Glutamatergic neuron (in vitro differentiated cells): ENCODE results near the gene FAM229A. TPM values are rescaled to one million over a fixed set of nuclear protein-coding genes. Genes with fewer than 3 reads are reported as not detected.

Experiments
- DNase-seq: peaks from one replicate; pipeline ENCODE4 v3.0.0; 2022
- H3K27ac Mint-ChIP-seq: one replicate; pipeline ENCODE4 v1.8.0; 2020; ENCODE audit warnings: mild to moderate bottlenecking, mixed read lengths, inconsistent platforms; ENCODE audit not compliant: unreplicated experiment
- H3K27me3 Mint-ChIP-seq: one replicate; pipeline ENCODE4 v1.8.0; 2020; ENCODE audit warnings: mild to moderate bottlenecking, moderate library complexity, mixed read lengths, inconsistent platforms; ENCODE audit not compliant: unreplicated experiment
- H3K36me3 Mint-ChIP-seq: one replicate; pipeline ENCODE4 v1.8.0; 2020; ENCODE audit warnings: mild to moderate bottlenecking, mixed read lengths, inconsistent platforms; ENCODE audit not compliant: unreplicated experiment
- H3K4me1 Mint-ChIP-seq: one replicate; pipeline ENCODE4 v1.8.0; 2020; ENCODE audit warnings: mild to moderate bottlenecking, low read depth, mixed read lengths, inconsistent platforms; ENCODE audit not compliant: unreplicated experiment
- H3K4me3 Mint-ChIP-seq: one replicate; pipeline ENCODE4 v1.8.0; 2020; ENCODE audit warnings: mild to moderate bottlenecking, mixed read lengths, inconsistent platforms; ENCODE audit not compliant: unreplicated experiment
- H3K9me3 Mint-ChIP-seq: one replicate; pipeline ENCODE4 v1.8.0; 2020; ENCODE audit warnings: mild to moderate bottlenecking, moderate library complexity, mixed read lengths, inconsistent platforms; ENCODE audit not compliant: unreplicated experiment
- total RNA-seq: library from RNA; stranded (reverse); fragmentation: NEBNext Ultra II Directional; extraction: Animal tissue kit (Norgen Biotek cat#: 25700); gene quantifications from one replicate; pipeline ENCODE4 v1.2.1, GENCODE V29; 2021; ENCODE audit not compliant: unreplicated experiment
- TF ChIP-seq, protein P1 (sequence below): fragments of 200-600 bp; sonication (generic); IDR thresholded peaks from one replicate; pipeline ENCODE4 v1.5.0; 2021; ENCODE audit not compliant: partially characterized antibody, unreplicated experiment

FAM229A gene
- total RNA-seq, 1 donor from 2014 or later = 21.8 TPM

DNA sequence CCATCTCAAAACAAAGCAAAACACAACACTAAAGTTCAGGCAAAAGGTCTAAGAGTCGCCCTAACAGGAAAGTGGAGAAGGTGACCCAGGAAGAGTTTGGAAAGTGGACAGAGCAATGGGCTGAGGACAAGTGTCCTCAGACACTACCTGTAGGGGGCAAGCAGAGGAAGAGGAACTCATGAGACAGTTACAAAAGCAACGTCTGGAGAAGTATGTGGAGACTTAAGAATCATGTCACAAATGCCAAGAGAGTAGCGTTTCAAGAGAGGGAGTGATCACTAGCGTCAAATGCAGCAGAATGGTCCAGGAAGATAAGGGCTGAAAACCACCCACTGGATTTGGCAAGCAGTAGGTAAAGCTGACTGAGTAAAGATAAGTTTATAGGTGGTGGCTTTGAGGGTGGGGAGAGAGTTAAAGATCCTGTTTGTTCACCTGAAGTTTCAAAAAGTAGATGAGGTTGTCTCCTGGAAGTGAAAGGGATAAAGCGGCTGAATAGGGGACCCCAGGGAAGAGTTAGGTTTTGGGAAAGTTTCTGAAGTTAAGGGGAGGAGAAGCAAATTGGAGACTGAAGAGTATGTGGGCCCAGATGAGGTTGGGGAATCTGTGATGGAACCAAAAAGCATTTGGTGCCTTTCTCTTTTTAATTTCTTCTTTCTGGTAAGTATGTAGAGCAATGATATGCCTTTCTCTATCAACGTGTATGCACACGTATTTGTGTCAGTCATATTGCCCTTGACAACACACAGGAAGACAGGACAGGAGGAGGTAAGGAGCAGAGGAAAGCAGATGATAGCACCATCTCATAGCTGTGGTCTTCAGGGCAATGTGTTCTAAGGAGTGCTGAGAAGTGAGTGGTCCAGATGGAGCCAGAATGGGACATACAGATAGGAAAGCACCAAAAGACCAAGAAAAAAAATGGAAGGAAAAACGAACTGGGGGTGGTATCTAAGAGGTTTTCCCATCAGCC lies 28.9 kb upstream of the FAM229A start:
- H3K4me3 Mint-ChIP-seq = no peak overlapping the region
- H3K4me1 Mint-ChIP-seq = peaks cover 10% of the 10 kb centered on the region
- no peak for DNase-seq
- H3K36me3 Mint-ChIP-seq = no peaks in the 10 kb centered on the region
- no peak overlapping the region for H3K27ac Mint-ChIP-seq
- H3K9me3 Mint-ChIP-seq = peaks cover 16% of the 10 kb centered on the region
- TF ChIP-seq, protein P1, sequence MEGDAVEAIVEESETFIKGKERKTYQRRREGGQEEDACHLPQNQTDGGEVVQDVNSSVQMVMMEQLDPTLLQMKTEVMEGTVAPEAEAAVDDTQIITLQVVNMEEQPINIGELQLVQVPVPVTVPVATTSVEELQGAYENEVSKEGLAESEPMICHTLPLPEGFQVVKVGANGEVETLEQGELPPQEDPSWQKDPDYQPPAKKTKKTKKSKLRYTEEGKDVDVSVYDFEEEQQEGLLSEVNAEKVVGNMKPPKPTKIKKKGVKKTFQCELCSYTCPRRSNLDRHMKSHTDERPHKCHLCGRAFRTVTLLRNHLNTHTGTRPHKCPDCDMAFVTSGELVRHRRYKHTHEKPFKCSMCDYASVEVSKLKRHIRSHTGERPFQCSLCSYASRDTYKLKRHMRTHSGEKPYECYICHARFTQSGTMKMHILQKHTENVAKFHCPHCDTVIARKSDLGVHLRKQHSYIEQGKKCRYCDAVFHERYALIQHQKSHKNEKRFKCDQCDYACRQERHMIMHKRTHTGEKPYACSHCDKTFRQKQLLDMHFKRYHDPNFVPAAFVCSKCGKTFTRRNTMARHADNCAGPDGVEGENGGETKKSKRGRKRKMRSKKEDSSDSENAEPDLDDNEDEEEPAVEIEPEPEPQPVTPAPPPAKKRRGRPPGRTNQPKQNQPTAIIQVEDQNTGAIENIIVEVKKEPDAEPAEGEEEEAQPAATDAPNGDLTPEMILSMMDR = no peak
- peaks cover 10% of the 10 kb centered on the region for H3K27me3 Mint-ChIP-seq

DNA sequence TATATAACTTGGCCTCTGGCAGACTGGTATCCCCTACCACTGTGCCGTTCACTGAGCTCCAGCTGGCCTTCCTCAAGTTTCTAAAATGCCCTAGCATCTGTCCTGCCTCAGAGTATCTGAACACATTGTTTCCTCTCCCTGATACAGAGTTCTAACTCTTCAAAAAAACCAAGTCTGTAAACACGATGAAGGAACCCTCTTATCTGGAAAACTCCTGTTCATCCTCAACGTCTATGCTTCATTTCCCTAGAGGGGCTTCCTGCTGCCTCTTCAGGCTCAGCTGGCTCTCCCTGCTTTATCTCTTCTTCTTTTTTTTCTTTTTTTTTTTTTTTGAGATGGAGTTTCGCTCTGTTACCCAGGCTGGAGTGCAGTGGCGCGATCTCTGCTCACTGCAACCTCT lies 26.4 kb upstream of the FAM229A start:
- H3K4me1 Mint-ChIP-seq = peaks cover 9% of the 10 kb centered on the region
- TF ChIP-seq, protein P1 = no peak

GRCh38 chr1:32386676-32387392 lies 24.5 kb upstream of the FAM229A start:
- H3K27ac Mint-ChIP-seq = no peak overlapping the region
- H3K27me3 Mint-ChIP-seq = no peaks in the 10 kb centered on the region
- TF ChIP-seq, protein P1 = no peak
- no peaks in the 10 kb centered on the region for H3K9me3 Mint-ChIP-seq
- no peaks in the 10 kb centered on the region for H3K4me1 Mint-ChIP-seq
- no peak for DNase-seq
- H3K36me3 Mint-ChIP-seq = no peaks in the 10 kb centered on the region
- H3K4me3 Mint-ChIP-seq = no peak overlapping the region

More for the DNA sequence above, 26.4 kb upstream of the FAM229A start:
- H3K9me3 Mint-ChIP-seq = peaks cover 5% of the 10 kb centered on the region
- no peak for DNase-seq
- H3K27me3 Mint-ChIP-seq = peaks cover under 1% of the 10 kb centered on the region
- H3K36me3 Mint-ChIP-seq = no peaks in the 10 kb centered on the region
- H3K4me3 Mint-ChIP-seq = no peak overlapping the region
- H3K27ac Mint-ChIP-seq = no peak overlapping the region

DNA sequence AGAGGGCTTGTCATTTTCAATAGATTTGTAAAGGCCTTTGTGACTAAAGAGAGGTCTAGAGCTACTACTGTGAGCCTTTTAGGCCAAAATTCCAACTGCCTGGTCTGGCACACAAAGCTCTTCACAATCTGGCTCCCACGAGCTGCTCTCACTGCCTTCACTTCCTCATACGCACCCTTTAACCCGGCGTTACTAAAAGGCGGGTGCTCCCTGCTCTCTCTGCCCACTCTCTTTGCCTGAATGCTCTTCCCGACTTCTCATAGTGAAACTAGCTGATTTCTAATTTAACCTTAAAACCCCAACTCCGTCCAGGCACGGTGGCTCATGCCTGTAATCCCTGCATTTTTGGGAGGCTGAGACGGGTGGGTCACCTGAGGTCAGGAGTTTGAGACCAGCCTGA lies 17.8 kb upstream of the FAM229A start:
- Mint-ChIP-seq H3K36me3 (no peaks in the 10 kb centered on the region), H3K4me3 (no peak overlapping the region), H3K9me3 (peaks cover 1% of the 10 kb centered on the region), H3K27me3 (peaks cover 2% of the 10 kb centered on the region), H3K4me1 (no peaks in the 10 kb centered on the region), H3K27ac (no peak overlapping the region)
- no peak for DNase-seq
- TF ChIP-seq, protein P1 = no peak
